Stomach (tissue), 4 donors: ENCODE measurements around the gene CEACAM1.

Experiments
- EP300 ChIP-seq: sonication (generic); formaldehyde crosslinking; IDR thresholded peaks from one replicate; pipeline ENCODE4 v1.6.1; 2017; ENCODE audit warnings: antibody characterized with exemption
- POLR2A ChIP-seq, 4 donors: fragments of 450-650 bp; IDR thresholded peaks; one replicate each; pipeline ENCODE4 v1.6.1; 2016; ENCODE audit warnings: antibody characterized with exemption in 4 of 4, control low read depth in 2 of 4, mild to moderate bottlenecking in 1 of 4, moderate library complexity in 1 of 4
- POLR2AphosphoS5 ChIP-seq, 3 donors: sonication (generic); formaldehyde crosslinking; IDR thresholded peaks; one replicate each; pipeline ENCODE4 v1.6.1; 2016; ENCODE audit warnings: antibody characterized with exemption in 3 of 3
- TF ChIP-seq, protein P1 (sequence below), 7 experiments: fragments of 450-650 bp in 4 of 7; fragments of 200-600 bp in 3 of 7; sonication (generic) in 3 of 7; IDR thresholded peaks; one replicate each; pipeline ENCODE4 v1.5.1; 2016 to 2019; ENCODE audit warnings: antibody characterized with exemption in 7 of 7, control low read depth in 2 of 7, mild to moderate bottlenecking in 1 of 7

DNA sequence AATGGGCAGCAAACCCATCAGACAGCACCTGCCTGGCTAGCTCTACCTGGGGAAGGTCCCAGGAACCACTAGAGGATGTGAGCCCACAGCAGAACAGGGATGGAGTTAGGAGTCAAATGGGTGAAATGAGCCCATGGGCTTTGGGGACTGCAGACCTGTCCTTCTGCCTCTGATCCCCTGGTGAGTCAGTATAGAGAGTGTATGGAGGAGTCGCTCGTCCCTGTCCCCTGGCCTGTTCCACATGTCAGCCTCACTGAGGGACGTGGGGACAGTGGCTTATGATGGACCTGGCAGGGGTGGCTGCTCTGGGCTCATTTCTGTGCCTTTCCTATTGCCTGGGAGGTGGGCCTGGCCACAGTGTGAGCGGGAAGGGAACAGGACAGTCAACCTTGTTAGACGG is 4.0 kb downstream of the CEACAM1 start:
- TF ChIP-seq, protein P1, sequence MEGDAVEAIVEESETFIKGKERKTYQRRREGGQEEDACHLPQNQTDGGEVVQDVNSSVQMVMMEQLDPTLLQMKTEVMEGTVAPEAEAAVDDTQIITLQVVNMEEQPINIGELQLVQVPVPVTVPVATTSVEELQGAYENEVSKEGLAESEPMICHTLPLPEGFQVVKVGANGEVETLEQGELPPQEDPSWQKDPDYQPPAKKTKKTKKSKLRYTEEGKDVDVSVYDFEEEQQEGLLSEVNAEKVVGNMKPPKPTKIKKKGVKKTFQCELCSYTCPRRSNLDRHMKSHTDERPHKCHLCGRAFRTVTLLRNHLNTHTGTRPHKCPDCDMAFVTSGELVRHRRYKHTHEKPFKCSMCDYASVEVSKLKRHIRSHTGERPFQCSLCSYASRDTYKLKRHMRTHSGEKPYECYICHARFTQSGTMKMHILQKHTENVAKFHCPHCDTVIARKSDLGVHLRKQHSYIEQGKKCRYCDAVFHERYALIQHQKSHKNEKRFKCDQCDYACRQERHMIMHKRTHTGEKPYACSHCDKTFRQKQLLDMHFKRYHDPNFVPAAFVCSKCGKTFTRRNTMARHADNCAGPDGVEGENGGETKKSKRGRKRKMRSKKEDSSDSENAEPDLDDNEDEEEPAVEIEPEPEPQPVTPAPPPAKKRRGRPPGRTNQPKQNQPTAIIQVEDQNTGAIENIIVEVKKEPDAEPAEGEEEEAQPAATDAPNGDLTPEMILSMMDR (IDR thresholded peaks at IDR 0.05) = no peak
- TF ChIP-seq POLR2A (IDR thresholded peaks at IDR 0.05) (no peak), EP300 (no peak), POLR2AphosphoS5 (IDR thresholded peaks at IDR 0.05) (no peak)
